HG02970 (cell line): ENCODE results near the gene AEBP2.
"Not testable (repeated sequence)": the region's sequence is repeated elsewhere in the genome, so short reads cannot be mapped to it uniquely, and the experiment has no call there.

Source experiments
- ATAC-seq: cut with Tn5 transposase; IDR thresholded peaks from one replicate; pipeline ENCODE4 v1.9.1; 2021; ENCODE audit warnings: mild to moderate bottlenecking, moderate library complexity, moderate number of reproducible peaks; ENCODE audit not compliant: unreplicated experiment, low FRiP score

Gene AEBP2

DNA sequence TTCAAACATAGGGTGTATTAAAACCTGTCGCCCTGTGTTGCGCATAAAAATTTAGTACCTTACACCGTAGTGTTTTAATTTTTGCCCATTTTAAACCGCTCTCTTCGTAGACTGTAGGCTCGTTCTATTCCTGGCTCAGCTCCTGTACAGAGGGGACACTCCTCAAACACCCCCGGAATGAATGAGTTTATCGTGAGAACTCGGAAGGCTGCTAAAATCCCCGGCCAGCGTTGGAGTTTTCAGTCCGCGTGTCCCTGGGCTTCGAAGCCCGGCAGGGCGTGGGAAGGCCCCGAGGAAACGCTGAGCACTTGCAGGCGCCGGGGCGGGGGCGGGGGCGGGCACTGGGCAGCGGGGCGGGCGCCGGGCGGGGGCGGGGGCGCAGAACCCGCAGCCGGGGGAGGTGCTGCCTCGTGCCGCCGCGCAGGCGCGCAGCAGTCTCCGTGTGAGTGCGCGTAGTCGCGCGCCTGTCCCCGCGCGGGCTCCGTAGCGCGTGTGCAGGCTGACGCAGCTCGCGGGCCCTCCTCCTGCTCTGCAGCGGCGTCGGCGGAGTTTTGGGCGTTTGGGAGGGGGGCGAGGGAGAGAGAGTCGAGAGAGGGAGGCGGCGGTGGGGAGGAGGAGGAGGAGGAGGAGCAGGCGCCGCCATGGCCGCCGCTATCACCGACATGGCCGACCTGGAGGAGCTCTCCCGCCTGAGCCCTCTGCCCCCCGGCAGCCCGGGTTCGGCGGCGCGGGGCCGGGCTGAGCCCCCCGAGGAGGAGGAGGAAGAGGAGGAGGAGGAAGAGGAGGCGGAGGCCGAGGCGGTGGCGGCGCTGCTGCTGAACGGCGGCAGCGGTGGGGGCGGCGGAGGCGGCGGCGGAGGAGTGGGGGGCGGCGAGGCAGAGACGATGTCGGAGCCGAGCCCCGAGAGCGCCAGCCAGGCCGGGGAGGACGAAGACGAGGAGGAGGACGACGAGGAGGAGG lies at the start of gene AEBP2:
Gene AEBP2 (plus strand): TSS at position 434 of the 960 bp plus-strand sequence. CDS start 208 bp downstream, at position 642.
- ATAC-seq = peak; percentile 92

GRCh38 chr12:19390051-19390598 lies 49.2 kb upstream of the AEBP2 start:
- ATAC-seq = no peak

GRCh38 chr12:19392644-19393043 lies 46.6 kb upstream of the AEBP2 start:
- not testable (repeated sequence) for ATAC-seq

DNA sequence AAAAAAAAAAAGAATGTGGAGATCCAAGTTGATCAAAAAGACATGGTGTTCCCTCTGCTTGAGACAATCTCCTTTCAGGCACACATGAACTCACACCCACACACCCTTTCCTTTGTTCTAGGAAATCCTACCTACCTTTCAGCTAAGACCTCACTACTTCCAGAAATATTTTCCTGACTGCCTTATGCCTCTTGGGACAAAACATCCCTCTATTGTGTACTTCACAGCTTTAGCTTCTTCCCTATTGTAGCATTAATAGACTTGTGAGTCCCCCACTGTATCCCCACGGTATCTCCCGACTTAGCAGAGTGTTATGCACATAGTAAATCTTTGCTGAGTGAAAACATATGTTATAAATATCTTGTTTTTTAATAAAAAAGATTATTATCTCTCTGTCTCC lies 44.9 kb upstream of the AEBP2 start:
- no peak for ATAC-seq

DNA sequence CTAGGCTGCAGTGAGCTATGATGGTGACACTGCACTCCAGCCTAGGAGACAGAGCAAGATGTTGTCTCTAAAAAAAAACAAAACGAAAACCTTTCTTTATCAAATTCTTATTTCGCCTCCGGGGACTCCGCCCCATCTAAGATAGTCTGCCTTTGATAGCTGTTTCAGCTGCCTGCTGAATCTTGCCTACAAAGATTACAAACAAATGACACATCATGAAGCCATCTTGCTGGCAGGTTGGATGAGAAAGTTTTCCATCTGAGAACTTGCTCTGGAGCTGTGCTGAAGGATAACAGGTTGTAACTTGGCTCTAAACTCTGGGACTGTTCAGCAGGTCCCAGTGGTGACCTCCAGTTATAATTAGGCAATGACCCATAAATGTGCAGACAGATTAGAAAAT lies 41.8 kb upstream of the AEBP2 start:
- no peak for ATAC-seq

- ATAC-seq = no peak
These were observed 40.6 kb upstream of the AEBP2 start for GRCh38 chr12:19398376-19399363.

- ATAC-seq = not testable (repeated sequence)
These were observed 38.5 kb upstream of the AEBP2 start for GRCh38 chr12:19400649-19401285.

GRCh38 chr12:19402211-19402610 lies 37.1 kb upstream of the AEBP2 start:
- ATAC-seq = no peak

DNA sequence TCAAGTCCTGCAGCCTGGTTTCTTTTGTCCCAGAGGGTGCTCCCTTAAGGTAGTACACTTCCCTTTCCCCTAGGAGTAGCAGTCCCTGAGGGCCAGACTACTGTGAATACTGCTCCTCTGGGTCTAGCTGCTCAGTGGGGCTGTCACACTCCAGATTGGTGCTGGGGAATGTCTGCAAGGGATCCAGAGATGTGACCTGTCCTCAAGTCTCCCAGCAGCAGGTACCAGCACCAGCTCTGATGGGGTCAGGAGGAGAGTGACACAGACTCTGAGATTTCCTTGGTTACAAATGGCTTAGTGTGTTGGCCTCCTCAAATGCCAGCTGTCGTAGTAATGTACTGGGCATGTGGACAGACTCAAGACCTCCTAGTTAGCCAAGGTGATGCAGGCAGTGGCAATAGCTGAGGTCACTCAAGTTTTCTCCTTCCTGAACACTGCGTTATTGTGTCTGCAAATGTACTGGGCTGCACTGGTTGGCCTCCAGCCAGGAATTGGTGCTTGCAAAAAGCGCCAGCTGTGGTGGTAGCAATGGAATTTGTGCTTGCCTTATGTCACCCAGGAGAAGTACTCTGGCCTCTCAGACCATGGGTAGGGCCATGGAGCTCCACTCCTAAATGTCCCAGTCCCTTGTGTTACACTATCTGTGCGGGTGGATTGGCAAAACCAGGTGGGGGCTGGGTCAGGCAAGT lies 36.4 kb upstream of the AEBP2 start:
- ATAC-seq = no peak

GRCh38 chr12:19404242-19404880 lies 34.9 kb upstream of the AEBP2 start:
- no peak for ATAC-seq

DNA sequence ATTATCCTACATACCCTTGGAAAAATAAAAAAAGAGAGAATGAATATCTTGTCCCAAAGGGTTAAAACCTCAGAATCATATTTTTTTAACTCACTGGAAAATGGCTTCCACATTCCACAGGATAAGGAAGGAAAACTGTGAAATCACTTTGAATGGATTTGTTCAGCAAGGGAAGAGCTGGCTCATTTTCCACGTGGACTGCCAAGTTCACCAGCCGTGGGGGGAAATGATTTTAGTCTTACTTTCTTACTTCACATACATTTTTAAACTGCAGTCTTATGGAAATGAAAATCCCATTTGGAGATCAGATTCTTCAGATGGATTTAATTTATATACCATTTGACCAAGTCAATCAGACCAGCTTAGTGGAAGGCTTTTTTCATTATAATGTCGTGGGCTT lies 29.9 kb upstream of the AEBP2 start:
- ATAC-seq = no peak

DNA sequence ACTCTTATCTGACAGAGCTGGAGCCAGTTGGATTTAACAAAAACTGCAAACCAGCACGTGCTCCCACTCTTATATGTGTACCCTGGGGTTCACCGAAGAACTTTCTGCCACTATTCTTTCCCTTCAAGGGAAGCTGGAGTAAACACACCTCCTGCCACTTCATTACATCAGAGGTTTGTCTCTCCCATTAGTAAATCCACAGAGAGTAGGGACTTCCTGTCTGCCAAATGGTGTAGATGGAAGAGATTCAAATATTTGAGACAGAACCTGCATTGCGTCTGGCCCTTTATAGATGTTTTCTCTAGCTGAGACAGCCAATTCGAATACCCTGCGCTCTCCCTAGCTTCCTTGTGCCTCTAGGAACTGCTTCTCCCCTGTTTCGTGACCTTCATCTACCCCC lies 29.1 kb upstream of the AEBP2 start:
- ATAC-seq = no peak

GRCh38 chr12:19410629-19411185 lies 28.6 kb upstream of the AEBP2 start:
- ATAC-seq = no peak

- ATAC-seq = no peak
These were observed 27.8 kb upstream of the AEBP2 start for GRCh38 chr12:19411234-19412204.

DNA sequence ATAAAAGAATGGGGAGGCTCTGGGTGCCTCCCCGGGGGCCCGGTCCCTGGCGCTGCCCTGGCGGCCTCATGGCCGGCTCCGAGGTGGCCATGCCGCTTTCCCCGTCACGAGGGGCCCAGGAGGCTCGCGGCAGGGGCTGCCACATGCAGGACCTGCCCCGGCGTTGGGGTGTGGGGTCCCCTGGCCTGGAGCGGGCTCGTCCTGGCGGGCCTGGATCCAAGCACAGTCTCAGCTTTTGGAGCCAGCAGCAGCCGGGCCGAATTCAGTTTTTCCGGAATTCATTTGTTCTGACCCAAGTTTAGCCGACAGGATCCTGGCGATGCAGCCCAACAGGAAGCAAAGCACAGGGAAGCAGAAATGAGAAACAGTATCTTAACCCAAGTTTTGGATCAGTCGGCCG lies 26.4 kb upstream of the AEBP2 start:
- no peak for ATAC-seq

DNA sequence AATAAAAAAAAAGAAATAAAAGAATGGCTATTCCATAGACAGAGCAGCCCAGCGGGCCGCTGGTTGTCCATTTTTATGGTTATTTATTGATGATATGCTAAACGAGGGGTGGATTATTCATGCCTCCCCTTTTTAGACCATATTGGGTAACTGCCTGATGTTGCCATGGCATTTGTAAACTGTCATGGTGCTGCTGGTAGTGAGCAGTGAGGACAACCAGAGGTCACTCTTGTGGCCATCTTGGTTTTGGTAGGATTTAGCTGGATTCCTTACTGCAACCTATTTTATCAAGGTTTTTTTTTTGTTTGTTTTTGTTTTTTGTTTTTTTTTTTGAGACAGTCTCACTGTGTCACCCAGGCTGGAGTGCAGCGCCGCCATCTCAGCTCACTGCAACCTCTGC lies 25.7 kb upstream of the AEBP2 start:
- not testable (repeated sequence) for ATAC-seq

DNA sequence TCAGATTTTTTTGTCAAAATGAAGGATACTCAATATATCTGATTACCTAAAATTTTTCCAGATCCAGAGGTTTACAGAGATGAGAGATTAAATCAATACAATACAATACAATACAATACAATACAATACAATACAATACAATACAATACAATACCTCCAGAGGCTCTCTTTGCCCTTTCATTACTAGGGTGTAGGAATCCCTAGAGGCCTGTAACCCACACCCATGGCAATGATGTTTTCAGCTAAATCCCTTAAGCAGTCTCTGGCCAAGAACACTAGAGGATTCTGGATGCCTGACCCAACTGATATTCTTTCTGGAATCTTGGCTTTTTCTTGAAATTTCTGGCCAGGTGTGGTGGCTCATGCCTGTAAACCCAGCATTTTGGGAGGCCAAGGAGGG lies 23.7 kb upstream of the AEBP2 start:
- no peak for ATAC-seq

GRCh38 chr12:19419086-19419485 lies 20.2 kb upstream of the AEBP2 start:
- ATAC-seq = no peak
